Adrenal gland (tissue), 12 donors: ENCODE measurements around the gene TXNDC2. TPM values are rescaled to one million over a fixed set of nuclear protein-coding genes. Genes with fewer than 3 reads are reported as not detected.

ENCODE experiments used
- DNase-seq, 7 donors: peaks; one replicate each; pipeline ENCODE4 v3.0.0-alpha.2; 2019 to 2020
- H3K27ac ChIP-seq, 5 donors: fragments of 200-600 bp; sonication (generic) in 4 of 5; 1 replicate in 3 of 5; 2 replicates in 2 of 5; pipeline versions ENCODE4 v1.5.1 to v1.8.0; 2016 to 2020; ENCODE audit warnings: mild to moderate bottlenecking in 1 of 5
- H3K27me3 ChIP-seq: fragments of 200-600 bp; 2 replicates; pipeline ENCODE4 v1.8.0; 2021
- H3K36me3 ChIP-seq, 2 donors: fragments of 200-600 bp; replicated peaks in 1 of 2; 1 replicate in 1 of 2; 2 replicates in 1 of 2; pipeline versions ENCODE4 v1.5.1 to v1.8.0; 2018 to 2022
- H3K4me1 ChIP-seq, 2 donors: fragments of 200-600 bp; replicated peaks in 1 of 2; 1 replicate in 1 of 2; 2 replicates in 1 of 2; pipeline versions ENCODE4 v1.5.1 to v1.8.0; 2018 to 2021
- H3K4me3 ChIP-seq, 4 donors: fragments of 200-600 bp; sonication (generic) in 3 of 4; one replicate each; pipeline ENCODE4 v1.5.1; 2016 to 2018
- H3K9me3 ChIP-seq, 3 donors: fragments of 200-600 bp; sonication (generic) in 1 of 3; replicated peaks in 1 of 3; 1 replicate in 2 of 3; 2 replicates in 1 of 3; pipeline versions ENCODE4 v1.5.1 to v1.8.0; 2016 to 2021
- CTCF ChIP-seq, 6 experiments: fragments of 450-650 bp in 4 of 6; fragments of 200-600 bp in 2 of 6; sonication (generic) in 1 of 6; IDR thresholded peaks; 1 replicate in 5 of 6; 2 replicates in 1 of 6; pipeline versions ENCODE4 v1.5.1 to v1.8.0; 2016 to 2021; ENCODE audit warnings: antibody characterized with exemption in 6 of 6, mild to moderate bottlenecking in 2 of 6, moderate library complexity in 1 of 6
- POLR2A ChIP-seq, 2 donors: fragments of 450-650 bp; IDR thresholded peaks; one replicate each; pipeline ENCODE4 v1.6.1; 2017; ENCODE audit warnings: antibody characterized with exemption in 2 of 2, mild to moderate bottlenecking in 2 of 2, moderate library complexity in 1 of 2
- WGBS, 4 donors: extraction: QIAGEN DNeasy Blood & Tissue Kit in 2 of 4; methylation state at CpG; one replicate each; pipeline versions ENCODE4 v1.1.5 to v1.1.7; 2013 to 2017; 5-methylcytosine and 5-hydroxymethylcytosine counted together
- intact Hi-C, 2 donors: fragments of 100-400 bp; cut with DNase I; formaldehyde crosslinking; loops; one replicate each; pipeline versions ENCODE4 v1.14.1 to v1.15.0; 2022 to 2023
- polyA plus RNA-seq, 3 donors: library from polyadenylated mRNA; stranded (reverse); fragments of 200-250 nt in 2 of 3; fragments of 350-450 nt in 1 of 3; fragmentation: Illumina TruSeq in 1 of 3; extraction: RNeasy Lipid Tissue Mini Kit (QIAGEN cat#74804) in 1 of 3; gene quantifications; one replicate each; pipeline ENCODE4 v1.2.3, GENCODE V29; 2013 to 2014
- total RNA-seq, 9 donors: library from RNA; depleted of rRNA in 4 of 9; stranded (reverse); fragments of >200 nt in 4 of 9; fragments of 120-200 nt in 1 of 9; fragmentation: NEBNext Ultra II Directional in 1 of 9; extraction: Animal tissue kit (Norgen Biotek cat#: 25700) in 1 of 9; gene quantifications; one replicate each; pipeline versions ENCODE4 v1.1.0 to v1.2.4, GENCODE V29; 2013 to 2023
- donor health status: healthy with polysubstance abuse.
- donor health status: Bipolar disorder and iron deficiency.
- donor health status: DM: yes; HTN: yes; CAD: no.
- donor health status: DM: no; HTN: no; CAD: no.
- donor health status: DM: no; HTN: no; CAD: no.
- donor health status: DM: yes; HTN: yes; CAD: no.

Gene TXNDC2
- total and polyA plus RNA-seq, 12 donors = 0.08 to 0.43 (median 0.22) TPM; not detected in 5

DNA sequence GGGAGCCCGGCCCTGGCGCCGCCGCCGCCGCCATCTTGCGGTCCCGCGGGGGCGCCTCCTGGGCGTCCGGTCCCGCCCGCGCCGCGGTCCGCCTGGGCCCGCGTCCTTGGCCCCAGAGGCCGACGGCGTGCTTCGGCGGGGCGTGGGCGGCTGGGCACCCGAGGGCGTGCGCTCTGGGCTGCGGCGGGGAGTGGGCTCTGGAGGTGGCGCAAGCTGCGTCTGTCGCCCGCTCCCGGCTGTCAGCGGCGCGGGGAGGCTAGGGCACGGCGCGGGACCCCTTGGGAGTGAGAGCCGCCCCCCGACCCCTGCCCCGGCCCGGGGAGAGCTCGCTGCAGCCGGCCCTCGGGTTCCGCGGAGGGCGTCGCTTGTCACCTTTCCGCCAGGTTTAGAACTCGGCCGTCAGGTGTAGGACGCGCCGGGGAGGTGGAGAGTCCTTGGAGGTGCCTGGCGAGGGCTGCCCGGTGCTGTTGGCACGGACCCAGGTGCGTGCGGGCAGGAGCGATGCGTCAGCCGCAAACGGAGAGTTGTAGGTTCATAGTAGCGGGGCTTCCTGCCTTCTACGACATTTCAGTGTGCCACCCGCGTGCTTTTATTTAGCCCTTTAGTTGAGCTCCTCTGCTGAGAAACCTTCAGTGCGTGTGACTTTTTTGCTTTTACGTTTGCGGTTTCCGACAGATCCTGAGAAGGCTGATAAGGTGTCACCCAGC is 29.0 kb downstream of the TXNDC2 start:
- WGBS, 4 donors = 0% methylated on average over 5 to 77 of the region's 77 CpGs
- Histone ChIP-seq H3K27me3 (no peaks in the 10 kb centered on the region), H3K4me1 (peaks cover 24 to 39% of the 10 kb centered on the region in 2 donors), H3K9me3 (no peaks in the 10 kb centered on the region), H3K36me3 (no peaks in the 10 kb centered on the region), H3K4me3 (peak overlapping the region; percentile 36 to 99 (median 98)), H3K27ac (peak overlapping the region; percentile 96 to 100 (median 100))
- intact Hi-C loops = no loop called here
- peak in 1 of 6 experiments; percentile 8 for TF ChIP-seq CTCF (IDR thresholded peaks at IDR 0.05)
- peak in 1 of 2 donors; percentile 87 for TF ChIP-seq POLR2A (IDR thresholded peaks at IDR 0.05)
- peak; percentile 86 to 91 (median 90) for DNase-seq

GRCh38 chr18:9915291-9916076 is 29.7 kb downstream of the TXNDC2 start:
- peak overlapping the region; percentile 96 to 100 (median 100) for H3K27ac ChIP-seq
- no peaks in the 10 kb centered on the region for H3K27me3 ChIP-seq
- intact Hi-C loops = no loop called here
- 6 to 12% (median 7%) methylated on average over 5 of the region's 5 CpGs for WGBS, 4 donors
- peaks cover 32 to 47% of the 10 kb centered on the region in 2 donors for H3K4me1 ChIP-seq
- no peaks in the 10 kb centered on the region for H3K36me3 ChIP-seq
- no peak for TF ChIP-seq POLR2A (IDR thresholded peaks at IDR 0.05)
- TF ChIP-seq CTCF (IDR thresholded peaks at IDR 0.05) = no peak
- no peak for DNase-seq
- H3K9me3 ChIP-seq = no peaks in the 10 kb centered on the region
- H3K4me3 ChIP-seq = peak overlapping the region; percentile 36 to 99 (median 98)

DNA sequence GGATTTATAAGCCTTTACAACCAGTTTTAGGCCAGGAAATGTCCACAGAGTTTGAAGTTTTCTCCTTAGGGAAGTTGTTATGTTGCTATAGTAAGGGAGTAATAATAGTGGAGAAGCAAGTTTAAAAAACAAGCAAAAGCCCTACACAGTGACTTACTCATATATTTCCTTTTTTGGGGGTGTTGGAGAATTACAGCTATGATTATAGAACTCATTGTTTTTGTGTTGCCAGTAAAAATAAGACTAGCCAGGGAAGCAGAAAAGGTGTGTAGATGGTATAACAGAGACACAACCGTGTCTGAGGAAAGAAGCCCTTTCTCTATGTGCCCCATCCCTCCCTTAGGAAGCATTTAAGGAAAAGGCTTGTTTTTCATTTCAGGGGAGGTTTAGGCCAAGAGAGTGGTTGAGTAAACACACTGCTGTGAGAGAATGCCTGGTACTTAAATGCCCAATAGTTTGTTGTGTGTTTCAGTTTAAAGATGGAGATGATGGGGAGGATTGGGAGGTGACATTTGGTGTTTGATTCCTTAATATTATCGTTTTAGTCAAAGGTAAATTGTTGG is 30.4 kb downstream of the TXNDC2 start:
- no peaks in the 10 kb centered on the region for H3K27me3 ChIP-seq
- H3K36me3 ChIP-seq = no peaks in the 10 kb centered on the region
- peaks cover 38 to 53% of the 10 kb centered on the region in 2 donors for H3K4me1 ChIP-seq
- WGBS, 4 donors = 11 to 16% (median 14%) methylated on average over 2 of the region's 2 CpGs
- peak in 1 of 2 donors; percentile 22 for TF ChIP-seq POLR2A (IDR thresholded peaks at IDR 0.05)
- TF ChIP-seq CTCF (IDR thresholded peaks at IDR 0.05) = no peak
- intact Hi-C loops = no loop called here
- H3K27ac ChIP-seq = peak overlapping the region in 4 of 5 donors; percentile 50 to 100 (median 100)
- H3K9me3 ChIP-seq = no peaks in the 10 kb centered on the region
- H3K4me3 ChIP-seq = peak overlapping the region in 1 of 4 donors; percentile 99
- DNase-seq = no peak

GRCh38 chr18:9916808-9917207 is 31.0 kb downstream of the TXNDC2 start:
- Histone ChIP-seq H3K4me3 (peak overlapping the region in 1 of 4 donors; percentile 99), H3K4me1 (peaks cover 41 to 60% of the 10 kb centered on the region in 2 donors), H3K27me3 (no peaks in the 10 kb centered on the region), H3K36me3 (no peaks in the 10 kb centered on the region), H3K9me3 (no peaks in the 10 kb centered on the region), H3K27ac (peak overlapping the region in 4 of 5 donors; percentile 50 to 100 (median 100))
- intact Hi-C loops = no loop called here
- no peak for TF ChIP-seq CTCF (IDR thresholded peaks at IDR 0.05)
- no peak for TF ChIP-seq POLR2A (IDR thresholded peaks at IDR 0.05)
- WGBS, 4 donors = 43 to 57% (median 49%) methylated on average over 3 of the region's 3 CpGs
- no peak for DNase-seq
